HepG2 (cell line): Measurements from ENCODE around the gene SYVN1. TPM values are rescaled to one million over a fixed set of nuclear protein-coding genes. Genes with fewer than 3 reads are reported as not detected.

ENCODE experiments used
- ATF4 ChIP-seq, 2 experiments: fragments of 450-650 bp in 1 of 2; sonication (generic) in 1 of 2; formaldehyde crosslinking; IDR thresholded peaks; 2 replicates each; pipeline versions ENCODE4 v1.5.0 to v1.8.0; 2020 to 2022; ENCODE audit warnings: mild to moderate bottlenecking in 1 of 2, missing genetic modification reagents in 1 of 2
- SAFB2 ChIP-seq: sonication (generic); formaldehyde crosslinking; IDR thresholded peaks from 2 replicates; pipeline ENCODE4 v1.5.1; 2020; ENCODE audit warnings: missing genetic modification reagents, low read depth, mild to moderate bottlenecking, borderline replicate concordance
- SALL2 ChIP-seq: sonication (generic); formaldehyde crosslinking; IDR thresholded peaks from 2 replicates; pipeline ENCODE4 v1.8.1; 2023; ENCODE audit warnings: mild to moderate bottlenecking, missing genetic modification reagents, inconsistent platforms
- SATB2 ChIP-seq: sonication (generic); formaldehyde crosslinking; IDR thresholded peaks from 2 replicates; pipeline ENCODE4 v1.5.0; 2020; ENCODE audit warnings: missing genetic modification reagents
- ZFAT ChIP-seq: sonication (generic); formaldehyde crosslinking; conservative IDR thresholded peaks from 2 replicates; pipeline ENCODE4 v1.8.1; 2023; ENCODE audit warnings: missing genetic modification reagents, inconsistent platforms
- ZNF510 ChIP-seq: sonication (generic); formaldehyde crosslinking; IDR thresholded peaks from 2 replicates; pipeline ENCODE4 v1.4.0; 2020; ENCODE audit warnings: low read depth, mild to moderate bottlenecking, missing genetic modification reagents
- ZNF512B ChIP-seq: sonication (generic); formaldehyde crosslinking; IDR thresholded peaks from 2 replicates; pipeline ENCODE4 v1.5.1; 2020; ENCODE audit warnings: missing genetic modification reagents, mild to moderate bottlenecking, borderline replicate concordance
- polyA plus RNA-seq, 8 experiments: library from polyadenylated mRNA; depleted of rRNA in 3 of 8; stranded (reverse) in 7 of 8; unstranded in 1 of 8; fragments of >200 nt; fragmentation: Illumina TruSeq in 4 of 8; extraction: Trizol in 4 of 8; gene quantifications; 2 replicates each; pipeline versions ENCODE4 v1.2.1 to v1.2.3, GENCODE V29; 2011 to 2016; ENCODE audit warnings: low read depth in 4 of 8, missing spikeins in 1 of 8, mixed read lengths in 1 of 8; ENCODE audit not compliant: insufficient read depth in 1 of 8
- total RNA-seq, 5 experiments: library from RNA; depleted of rRNA; stranded (reverse); fragments of >200 nt; fragmentation: Illumina TruSeq; extraction: Trizol; gene quantifications; 2 replicates each; pipeline ENCODE4 v1.2.3, GENCODE V29; 2016; ENCODE audit warnings: low read depth in 1 of 5
- TF ChIP-seq, protein P1 (sequence below): sonication (generic); formaldehyde crosslinking; IDR thresholded peaks from 2 replicates; pipeline ENCODE4 v1.4.0; 2020; ENCODE audit warnings: missing genetic modification reagents, borderline replicate concordance
- TF ChIP-seq, protein P2 (sequence below): IDR thresholded peaks from 2 replicates; pipeline ENCODE4 v1.6.1; 2016
- TF ChIP-seq, protein P3 (sequence below): sonication (generic); formaldehyde crosslinking; IDR thresholded peaks from 2 replicates; pipeline ENCODE4 v1.8.0; 2022; ENCODE audit warnings: mild to moderate bottlenecking, missing genetic modification reagents, moderate library complexity

The SYVN1 gene
- total and polyA plus RNA-seq, 2 of the 13 experiments (the other 11 are each of a cell fraction or from before 2014, with no cell fraction given), result 10.3 to 22.5 TPM

GRCh38 chr11:65111744-65112545, 22.4 kb downstream of the SYVN1 start, which contains the start of gene TM7SF2 (continued):
- TF ChIP-seq ATF4 (CRISPR knock-in tag; IDR thresholded peaks at IDR 0.05) (no peak; a peak in 1 of 4 replicates), SALL2 (CRISPR knock-in tag) (peak; percentile 84), ZNF510 (CRISPR knock-in tag) (peak; percentile 64; the same call in 1 of the 2 replicates), SAFB2 (CRISPR knock-in tag) (no peak), ZFAT (CRISPR knock-in tag) (no peak), SATB2 (CRISPR knock-in tag) (no peak), ZNF512B (no peak)
- TF ChIP-seq, protein P1, sequence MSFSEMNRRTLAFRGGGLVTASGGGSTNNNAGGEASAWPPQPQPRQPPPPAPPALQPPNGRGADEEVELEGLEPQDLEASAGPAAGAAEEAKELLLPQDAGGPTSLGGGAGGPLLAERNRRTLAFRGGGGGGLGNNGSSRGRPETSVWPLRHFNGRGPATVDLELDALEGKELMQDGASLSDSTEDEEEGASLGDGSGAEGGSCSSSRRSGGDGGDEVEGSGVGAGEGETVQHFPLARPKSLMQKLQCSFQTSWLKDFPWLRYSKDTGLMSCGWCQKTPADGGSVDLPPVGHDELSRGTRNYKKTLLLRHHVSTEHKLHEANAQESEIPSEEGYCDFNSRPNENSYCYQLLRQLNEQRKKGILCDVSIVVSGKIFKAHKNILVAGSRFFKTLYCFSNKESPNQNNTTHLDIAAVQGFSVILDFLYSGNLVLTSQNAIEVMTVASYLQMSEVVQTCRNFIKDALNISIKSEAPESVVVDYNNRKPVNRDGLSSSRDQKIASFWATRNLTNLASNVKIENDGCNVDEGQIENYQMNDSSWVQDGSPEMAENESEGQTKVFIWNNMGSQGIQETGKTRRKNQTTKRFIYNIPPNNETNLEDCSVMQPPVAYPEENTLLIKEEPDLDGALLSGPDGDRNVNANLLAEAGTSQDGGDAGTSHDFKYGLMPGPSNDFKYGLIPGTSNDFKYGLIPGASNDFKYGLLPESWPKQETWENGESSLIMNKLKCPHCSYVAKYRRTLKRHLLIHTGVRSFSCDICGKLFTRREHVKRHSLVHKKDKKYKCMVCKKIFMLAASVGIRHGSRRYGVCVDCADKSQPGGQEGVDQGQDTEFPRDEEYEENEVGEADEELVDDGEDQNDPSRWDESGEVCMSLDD, result 0 out of 2 replicates have a peak, but pooled peaks have one; percentile 31
- TF ChIP-seq, protein P2, sequence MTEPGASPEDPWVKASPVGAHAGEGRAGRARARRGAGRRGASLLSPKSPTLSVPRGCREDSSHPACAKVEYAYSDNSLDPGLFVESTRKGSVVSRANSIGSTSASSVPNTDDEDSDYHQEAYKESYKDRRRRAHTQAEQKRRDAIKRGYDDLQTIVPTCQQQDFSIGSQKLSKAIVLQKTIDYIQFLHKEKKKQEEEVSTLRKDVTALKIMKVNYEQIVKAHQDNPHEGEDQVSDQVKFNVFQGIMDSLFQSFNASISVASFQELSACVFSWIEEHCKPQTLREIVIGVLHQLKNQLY (CRISPR knock-in tag), result no peak
- TF ChIP-seq, protein P3, sequence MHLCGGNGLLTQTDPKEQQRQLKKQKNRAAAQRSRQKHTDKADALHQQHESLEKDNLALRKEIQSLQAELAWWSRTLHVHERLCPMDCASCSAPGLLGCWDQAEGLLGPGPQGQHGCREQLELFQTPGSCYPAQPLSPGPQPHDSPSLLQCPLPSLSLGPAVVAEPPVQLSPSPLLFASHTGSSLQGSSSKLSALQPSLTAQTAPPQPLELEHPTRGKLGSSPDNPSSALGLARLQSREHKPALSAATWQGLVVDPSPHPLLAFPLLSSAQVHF, result no peak
